Loucy (cell line): ENCODE measurements around the gene SIPA1L3.

ENCODE experiments used
- EZH2phosphoT487 ChIP-seq: fragments of 200-600 bp; IDR thresholded peaks from 2 replicates; pipeline ENCODE4 v1.6.1; 2018; ENCODE audit warnings: antibody characterized with exemption, mild to moderate bottlenecking, moderate library complexity, borderline replicate concordance
- TF ChIP-seq, protein P1 (sequence below): fragments of 200-600 bp; sonication (generic); conservative IDR thresholded peaks from 2 replicates; pipeline ENCODE4 v1.5.1; 2014; ENCODE audit warnings: mild to moderate bottlenecking, antibody characterized with exemption, low read length

DNA sequence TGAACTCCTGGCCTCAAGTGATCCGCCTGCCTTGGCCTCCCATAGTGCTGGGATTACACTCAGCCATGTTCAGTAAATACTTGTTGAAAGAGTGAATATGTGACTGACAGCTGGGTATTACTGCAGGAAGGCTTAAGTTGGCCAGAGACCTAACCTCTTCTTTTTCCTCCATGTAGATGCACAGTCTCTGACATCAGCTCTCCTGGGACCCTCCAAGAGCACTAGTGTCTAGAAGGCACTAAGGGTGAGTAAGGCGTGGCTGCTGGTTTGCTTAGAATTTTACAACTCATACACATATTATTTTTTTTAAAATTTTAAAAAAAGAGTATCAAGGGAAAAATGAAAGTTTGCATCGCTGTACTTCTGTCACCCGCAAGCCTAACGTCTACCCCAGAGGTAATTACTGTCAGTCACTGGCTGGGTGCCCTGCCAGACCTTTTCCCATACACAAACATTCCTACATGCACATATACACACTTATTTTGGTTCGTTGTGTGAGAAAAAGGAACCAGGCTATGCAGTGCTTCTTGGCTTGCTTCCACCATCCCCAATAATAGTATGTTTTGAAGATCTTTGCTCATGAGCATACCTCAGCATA is 122.0 kb downstream of the SIPA1L3 start:
- TF ChIP-seq, protein P1, sequence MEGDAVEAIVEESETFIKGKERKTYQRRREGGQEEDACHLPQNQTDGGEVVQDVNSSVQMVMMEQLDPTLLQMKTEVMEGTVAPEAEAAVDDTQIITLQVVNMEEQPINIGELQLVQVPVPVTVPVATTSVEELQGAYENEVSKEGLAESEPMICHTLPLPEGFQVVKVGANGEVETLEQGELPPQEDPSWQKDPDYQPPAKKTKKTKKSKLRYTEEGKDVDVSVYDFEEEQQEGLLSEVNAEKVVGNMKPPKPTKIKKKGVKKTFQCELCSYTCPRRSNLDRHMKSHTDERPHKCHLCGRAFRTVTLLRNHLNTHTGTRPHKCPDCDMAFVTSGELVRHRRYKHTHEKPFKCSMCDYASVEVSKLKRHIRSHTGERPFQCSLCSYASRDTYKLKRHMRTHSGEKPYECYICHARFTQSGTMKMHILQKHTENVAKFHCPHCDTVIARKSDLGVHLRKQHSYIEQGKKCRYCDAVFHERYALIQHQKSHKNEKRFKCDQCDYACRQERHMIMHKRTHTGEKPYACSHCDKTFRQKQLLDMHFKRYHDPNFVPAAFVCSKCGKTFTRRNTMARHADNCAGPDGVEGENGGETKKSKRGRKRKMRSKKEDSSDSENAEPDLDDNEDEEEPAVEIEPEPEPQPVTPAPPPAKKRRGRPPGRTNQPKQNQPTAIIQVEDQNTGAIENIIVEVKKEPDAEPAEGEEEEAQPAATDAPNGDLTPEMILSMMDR: no peak
- TF ChIP-seq EZH2phosphoT487: no peak
